Uterus (tissue), 2 donors: ENCODE measurements around the gene USP10.

ENCODE experiments used
- POLR2A ChIP-seq, 2 donors: fragments of 450-650 bp; IDR thresholded peaks; one replicate each; pipeline ENCODE4 v1.6.1; 2016; ENCODE audit warnings: antibody characterized with exemption in 2 of 2, mild to moderate bottlenecking in 1 of 2, moderate library complexity in 1 of 2
- TF ChIP-seq, protein P1 (sequence below), 4 experiments: fragments of 200-600 bp in 2 of 4; fragments of 450-650 bp in 2 of 4; sonication (generic) in 2 of 4; IDR thresholded peaks; one replicate each; pipeline ENCODE4 v1.5.1; 2016 to 2019; ENCODE audit warnings: antibody characterized with exemption in 4 of 4, mild to moderate bottlenecking in 2 of 4, moderate library complexity in 1 of 4

DNA sequence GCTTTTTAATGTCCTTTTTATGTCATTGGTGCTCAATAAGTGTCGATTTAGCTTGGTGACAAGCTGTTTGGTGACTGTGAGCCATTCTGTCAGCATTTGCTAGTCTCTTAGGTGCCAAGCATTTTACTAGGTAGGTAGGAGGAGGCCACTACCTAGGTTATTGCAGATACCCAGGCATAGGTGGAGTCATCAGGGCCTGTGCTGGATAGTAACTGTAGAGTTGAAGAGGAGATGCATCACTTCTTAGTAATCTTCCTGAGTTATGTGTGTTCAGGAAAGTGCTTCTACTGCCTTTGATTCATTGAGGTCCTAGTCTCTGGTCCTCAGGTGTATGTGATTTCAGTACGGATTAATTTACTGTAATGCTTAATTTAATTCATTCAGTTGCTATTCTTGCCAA is 17.7 kb downstream of the USP10 start:
- TF ChIP-seq, protein P1, sequence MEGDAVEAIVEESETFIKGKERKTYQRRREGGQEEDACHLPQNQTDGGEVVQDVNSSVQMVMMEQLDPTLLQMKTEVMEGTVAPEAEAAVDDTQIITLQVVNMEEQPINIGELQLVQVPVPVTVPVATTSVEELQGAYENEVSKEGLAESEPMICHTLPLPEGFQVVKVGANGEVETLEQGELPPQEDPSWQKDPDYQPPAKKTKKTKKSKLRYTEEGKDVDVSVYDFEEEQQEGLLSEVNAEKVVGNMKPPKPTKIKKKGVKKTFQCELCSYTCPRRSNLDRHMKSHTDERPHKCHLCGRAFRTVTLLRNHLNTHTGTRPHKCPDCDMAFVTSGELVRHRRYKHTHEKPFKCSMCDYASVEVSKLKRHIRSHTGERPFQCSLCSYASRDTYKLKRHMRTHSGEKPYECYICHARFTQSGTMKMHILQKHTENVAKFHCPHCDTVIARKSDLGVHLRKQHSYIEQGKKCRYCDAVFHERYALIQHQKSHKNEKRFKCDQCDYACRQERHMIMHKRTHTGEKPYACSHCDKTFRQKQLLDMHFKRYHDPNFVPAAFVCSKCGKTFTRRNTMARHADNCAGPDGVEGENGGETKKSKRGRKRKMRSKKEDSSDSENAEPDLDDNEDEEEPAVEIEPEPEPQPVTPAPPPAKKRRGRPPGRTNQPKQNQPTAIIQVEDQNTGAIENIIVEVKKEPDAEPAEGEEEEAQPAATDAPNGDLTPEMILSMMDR (IDR thresholded peaks at IDR 0.05): no peak
- TF ChIP-seq POLR2A (IDR thresholded peaks at IDR 0.05): no peak
